Endothelial cell of hepatic sinusoid (primary cell): ENCODE data around the gene MKNK1.
"Not testable (repeated sequence)": the region's sequence is repeated elsewhere in the genome, so short reads cannot be mapped to it uniquely, and the experiment has no call there.

Experiments used
- in situ Hi-C: cut with HindIII; loops from 2 replicates; pipeline ENCODE4 v1.10.0; 2017; ENCODE audit warnings: low sequenced_read_pairs

MKNK1 gene

GRCh38 chr1:46603858-46604549 lies at the start of gene MKNK1:
Gene MKNK1, minus strand, starts transcription at chr1:46604268. Its CDS starts 20,941 bp downstream, at chr1:46583327.
- in situ Hi-C loops, result no loop called here

GRCh38 chr1:46653405-46653958 lies 49.4 kb upstream of the MKNK1 start:
- in situ Hi-C loops, result no loop called here

DNA sequence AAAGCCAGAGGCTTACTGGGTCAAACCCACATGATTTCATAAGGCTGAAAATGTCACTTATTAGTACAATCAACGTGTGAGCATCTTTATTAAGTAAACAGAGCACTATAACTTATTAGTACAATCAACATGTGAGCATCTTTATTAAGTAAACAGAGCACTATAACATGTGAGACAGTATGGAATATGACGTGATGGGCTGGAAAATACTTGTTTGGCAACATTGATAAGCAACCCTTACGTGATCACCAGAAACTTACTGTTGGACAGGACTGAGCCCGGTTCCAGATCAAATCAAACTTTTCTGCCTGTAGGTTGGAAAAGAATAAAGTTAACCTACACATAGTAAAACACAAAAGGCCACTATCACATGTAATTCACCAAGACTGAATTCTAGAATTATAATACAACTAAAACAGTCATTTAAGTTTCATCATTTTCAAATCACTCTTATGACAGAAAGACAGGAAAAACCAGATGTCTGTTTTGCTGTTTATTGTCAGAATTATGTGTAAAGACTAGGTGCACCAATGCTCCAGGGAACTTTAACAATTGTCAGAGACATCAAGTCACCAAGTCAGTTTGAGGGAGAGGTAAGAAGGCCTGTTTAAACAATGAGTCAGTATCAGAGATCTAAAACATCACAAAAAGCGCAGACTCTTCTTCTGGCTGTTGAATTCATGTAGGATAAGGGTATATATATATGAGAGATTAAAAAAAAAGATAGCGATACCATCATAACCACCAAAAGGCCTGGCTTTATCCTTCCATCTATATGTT lies 48.4 kb upstream of the MKNK1 start:
- in situ Hi-C loops, result no loop called here

GRCh38 chr1:46651152-46651551 lies 47.1 kb upstream of the MKNK1 start:
- in situ Hi-C loops, result not testable (repeated sequence)

DNA sequence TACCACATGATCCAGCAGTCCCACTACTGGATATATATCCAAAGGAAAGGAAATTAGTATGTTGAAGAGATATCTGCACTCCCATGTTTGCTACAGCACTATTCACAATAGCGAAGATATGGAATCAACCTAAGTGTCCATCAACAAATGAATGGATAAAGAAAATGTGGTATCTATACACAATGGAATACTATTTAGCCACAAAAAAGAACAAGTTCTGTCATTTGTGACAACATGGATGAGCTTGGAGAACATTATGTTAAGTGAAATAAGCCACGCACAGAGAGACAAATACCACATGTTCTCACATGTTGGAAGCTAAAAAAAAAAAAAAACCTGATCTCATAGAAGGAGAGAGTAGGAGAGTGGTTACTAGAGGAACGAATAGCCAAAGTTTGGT lies 46.4 kb upstream of the MKNK1 start:
- in situ Hi-C loops, result no loop called here

- in situ Hi-C loops, result no loop called here
These were observed 45.7 kb upstream of the MKNK1 start for GRCh38 chr1:46649764-46650163.

- in situ Hi-C loops, result no loop called here
These were observed 43.5 kb upstream of the MKNK1 start for GRCh38 chr1:46647611-46648010.

DNA sequence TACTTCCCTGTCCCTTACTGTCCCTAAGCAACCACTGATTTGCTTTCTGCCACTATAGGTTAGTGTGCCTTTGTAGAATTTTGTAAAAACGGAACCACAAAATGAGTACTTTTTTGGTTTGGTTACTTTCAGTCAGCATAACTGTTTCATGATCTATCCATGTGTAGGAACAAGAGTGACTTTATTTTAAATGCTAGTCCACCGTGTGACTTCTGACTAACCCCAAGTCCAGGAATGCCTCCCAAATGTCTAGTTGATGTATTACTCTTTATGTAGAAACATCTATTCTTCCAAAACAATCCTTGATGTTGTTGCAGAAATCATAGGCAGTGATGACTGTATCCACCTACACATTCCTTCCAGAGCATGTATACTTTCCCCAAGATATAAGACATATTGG lies 42.8 kb upstream of the MKNK1 start:
- in situ Hi-C loops, result no loop called here

DNA sequence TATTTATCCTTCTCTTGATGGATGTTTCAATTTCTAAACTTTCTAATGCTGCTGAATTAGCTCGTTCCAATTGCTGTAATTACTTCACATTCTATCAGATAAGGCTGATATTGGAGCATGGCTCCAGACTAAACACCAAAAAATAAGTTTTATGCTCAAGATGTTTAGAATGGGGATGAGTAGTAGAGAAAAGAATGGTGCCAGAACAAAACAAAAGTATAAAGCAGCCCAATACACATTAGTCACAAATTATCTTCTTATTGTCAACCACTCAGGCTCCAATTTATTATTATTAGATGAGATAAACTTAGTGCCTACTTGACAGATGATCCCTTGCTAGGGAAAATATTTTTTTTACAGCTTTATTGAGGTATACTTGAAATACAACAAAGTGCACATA lies 42.3 kb upstream of the MKNK1 start:
- in situ Hi-C loops, result no loop called here

- in situ Hi-C loops, result no loop called here
These were observed 41.7 kb upstream of the MKNK1 start for GRCh38 chr1:46645815-46646214.

DNA sequence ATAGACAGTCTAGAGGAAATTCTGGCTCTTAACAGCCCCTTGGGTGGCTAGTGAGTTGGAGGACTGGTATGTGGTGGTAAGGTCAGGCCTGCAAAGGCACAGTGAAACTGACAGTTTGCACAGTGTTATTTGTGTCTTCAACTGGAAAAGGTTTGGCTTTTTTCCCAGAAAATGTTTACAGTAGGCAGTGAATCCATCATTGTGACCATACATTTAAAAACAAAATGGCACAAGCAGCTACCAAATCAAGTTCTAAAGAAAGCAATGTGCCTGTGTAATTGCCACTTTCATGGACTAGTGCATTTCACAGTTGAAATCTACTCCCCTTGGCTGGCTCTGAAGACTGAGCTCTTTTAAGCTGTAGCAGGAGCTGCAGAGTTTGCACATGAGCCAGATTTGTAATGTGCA lies 39.3 kb upstream of the MKNK1 start:
- in situ Hi-C loops, result no loop called here

DNA sequence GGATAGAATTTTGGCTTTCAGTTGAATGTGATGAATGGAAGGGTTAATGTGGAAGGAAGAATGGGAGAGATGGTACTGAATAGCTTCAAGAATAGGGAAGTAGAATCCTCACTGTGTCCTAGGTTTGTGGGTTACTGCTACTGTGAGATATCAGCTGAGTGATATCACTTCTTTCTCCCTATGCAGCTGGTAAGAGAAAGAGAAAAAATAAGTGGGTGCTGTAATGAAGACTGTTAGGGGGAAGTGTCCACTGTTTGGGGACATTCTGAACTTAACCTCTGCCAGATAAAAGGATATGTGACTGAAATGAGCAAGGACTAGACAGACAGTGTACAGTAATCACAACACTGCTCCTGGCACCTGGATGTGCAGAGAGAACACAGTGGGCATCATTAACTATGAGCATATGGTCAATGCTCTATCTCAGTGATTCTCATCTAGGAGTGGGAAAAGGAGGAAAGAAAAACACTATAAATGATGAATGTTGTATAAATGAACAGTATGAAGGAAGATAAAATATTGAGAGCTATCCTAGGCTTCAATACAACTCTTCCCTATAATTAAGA lies 38.1 kb upstream of the MKNK1 start:
- in situ Hi-C loops, result no loop called here

DNA sequence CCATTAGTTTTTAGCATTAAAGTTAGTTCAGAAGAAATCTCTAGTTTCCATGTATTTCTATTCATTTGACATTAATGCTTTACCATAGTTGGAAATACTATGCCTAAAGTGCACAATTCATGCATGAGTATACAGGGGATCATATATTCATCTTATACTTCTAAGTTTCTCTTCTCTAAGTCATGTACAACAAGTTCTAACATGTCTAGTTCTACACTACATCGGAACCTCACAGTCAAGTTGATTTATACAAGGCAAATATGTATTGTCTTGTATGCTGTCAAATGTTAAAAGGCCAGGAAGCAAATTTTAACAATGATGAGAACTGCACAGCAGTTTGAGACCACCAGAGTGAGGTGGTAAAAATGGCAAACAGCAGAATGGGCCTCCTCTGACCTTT lies 35.5 kb upstream of the MKNK1 start:
- in situ Hi-C loops, result no loop called here

GRCh38 chr1:46638921-46639320 lies 34.9 kb upstream of the MKNK1 start:
- in situ Hi-C loops, result no loop called here

DNA sequence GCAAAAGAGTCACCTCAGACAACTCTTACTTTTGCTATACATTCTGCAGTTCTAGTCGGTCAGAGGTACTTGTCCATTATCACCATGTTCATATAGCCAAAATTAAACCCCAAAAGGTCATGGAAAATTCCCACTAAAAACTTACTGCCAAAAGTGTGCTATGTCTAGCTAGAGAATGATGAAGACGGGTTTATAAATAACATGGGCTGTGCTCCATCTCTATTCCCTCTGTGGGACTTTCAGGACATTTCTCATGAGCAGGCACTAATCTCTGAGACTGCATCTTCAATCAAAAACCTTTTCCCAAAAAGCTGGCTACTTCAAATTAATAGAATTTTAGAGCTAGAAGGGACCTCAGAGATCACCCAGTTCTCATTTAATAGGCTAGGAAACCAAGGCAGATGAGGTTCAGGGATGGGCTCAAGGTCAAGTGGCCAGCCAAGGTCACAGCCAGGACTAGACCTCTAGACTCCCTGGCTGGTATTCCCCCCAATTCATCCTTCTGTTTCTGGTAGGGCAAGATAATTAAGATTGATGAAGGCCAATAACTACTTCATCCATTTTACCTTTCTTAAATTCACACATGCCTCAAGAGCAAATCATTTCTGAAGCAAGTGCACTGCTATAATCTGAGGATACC lies 33.5 kb upstream of the MKNK1 start:
- in situ Hi-C loops, result no loop called here

- in situ Hi-C loops, result no loop called here
These were observed 31.1 kb upstream of the MKNK1 start for GRCh38 chr1:46635205-46635604.

- in situ Hi-C loops, result no loop called here
These were observed 26.7 kb upstream of the MKNK1 start for GRCh38 chr1:46630719-46631118.

DNA sequence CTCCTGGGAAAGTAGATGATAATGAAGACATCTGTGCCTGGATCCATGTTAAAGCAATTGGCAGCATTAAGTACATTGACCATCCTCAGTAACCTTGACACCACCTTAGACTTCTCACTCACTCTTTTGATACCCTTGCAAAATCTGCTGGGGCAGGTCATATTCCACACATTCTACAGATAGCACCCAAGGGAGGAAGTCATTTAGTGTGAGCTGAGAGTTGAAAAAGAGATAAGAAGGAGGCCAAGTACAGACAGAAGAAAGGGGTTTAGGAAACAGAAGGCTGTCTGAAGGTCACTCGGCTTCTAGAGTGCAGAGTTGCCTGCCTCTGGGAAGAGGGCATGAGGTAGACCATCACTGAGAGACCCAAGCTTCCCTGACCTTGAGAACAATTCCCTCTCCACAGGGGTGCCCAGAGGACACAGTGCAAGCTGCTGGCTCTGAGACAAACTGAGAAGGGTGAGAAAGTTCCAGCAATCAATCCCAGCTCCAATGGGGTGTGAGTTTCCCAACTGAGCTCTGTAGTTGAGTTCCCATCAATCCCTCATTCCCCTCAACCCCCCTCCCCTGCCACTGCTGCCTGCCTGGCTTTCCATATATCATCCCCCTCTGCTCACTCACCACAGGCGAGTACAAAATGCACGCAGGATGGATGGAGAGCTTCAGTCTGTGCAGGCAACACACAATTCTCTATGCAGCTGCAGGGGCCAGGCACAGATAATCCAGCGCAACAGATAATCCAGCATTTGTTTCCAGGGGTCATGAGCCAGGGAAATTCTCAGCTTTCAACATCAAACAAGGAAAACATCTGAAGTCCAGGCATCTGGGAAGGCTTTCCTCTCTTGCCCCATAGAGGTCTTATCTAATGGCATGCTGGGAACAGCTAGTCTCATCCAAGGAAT lies 19.9 kb upstream of the MKNK1 start:
- in situ Hi-C loops, result no loop called here

DNA sequence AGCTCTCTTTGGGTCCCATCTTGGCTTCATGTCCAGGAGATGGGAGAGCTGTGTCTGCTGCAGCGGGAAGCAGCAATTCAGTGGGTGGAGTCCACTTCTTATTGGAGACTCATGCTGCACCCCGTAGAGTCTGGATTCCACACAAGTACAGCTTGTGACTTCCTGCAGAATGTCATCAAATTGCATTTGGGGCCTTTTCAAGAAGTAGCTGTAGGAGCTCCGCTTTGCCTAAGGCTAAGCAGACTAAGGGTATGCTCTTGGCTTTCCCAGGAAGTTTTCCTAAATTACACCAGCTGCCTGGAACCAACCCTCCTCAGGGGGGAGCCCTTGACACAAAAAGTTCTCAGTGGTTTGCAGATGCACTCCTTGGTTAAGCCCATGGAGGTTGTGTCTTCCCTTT lies 18.3 kb upstream of the MKNK1 start:
- in situ Hi-C loops, result no loop called here

GRCh38 chr1:46621930-46622329 lies 17.9 kb upstream of the MKNK1 start:
- in situ Hi-C loops, result no loop called here
